HG03280 (cell line): ENCODE data around the gene CORO6.

ENCODE experiments used
- ATAC-seq: cut with Tn5 transposase; IDR thresholded peaks from one replicate; pipeline ENCODE4 v1.9.1; 2021; ENCODE audit warnings: mild to moderate bottlenecking, moderate library complexity; ENCODE audit not compliant: unreplicated experiment

The CORO6 gene

GRCh38 chr17:29578626-29579485 is 43.9 kb downstream of the CORO6 start:
- ATAC-seq = no peak

- ATAC-seq = no peak
These were observed 45.1 kb downstream of the CORO6 start for GRCh38 chr17:29577385-29578211.

- no peak for ATAC-seq
These were observed 45.7 kb downstream of the CORO6 start for GRCh38 chr17:29577001-29577370.

- no peak for ATAC-seq
These were observed 46.3 kb downstream of the CORO6 start for GRCh38 chr17:29576214-29577000.

- ATAC-seq = no peak
These were observed 47.0 kb downstream of the CORO6 start for GRCh38 chr17:29575511-29576213.

GRCh38 chr17:29574732-29575510 is 47.8 kb downstream of the CORO6 start:
- ATAC-seq = no peak

- no peak for ATAC-seq
These were observed 48.6 kb downstream of the CORO6 start for GRCh38 chr17:29573871-29574731.

GRCh38 chr17:29573558-29573869 is 49.2 kb downstream of the CORO6 start:
- ATAC-seq = no peak

GRCh38 chr17:29572691-29573557 is 49.8 kb downstream of the CORO6 start:
- ATAC-seq = no peak

- ATAC-seq = no peak
These were observed 50.6 kb downstream of the CORO6 start for GRCh38 chr17:29571883-29572681.

GRCh38 chr17:29571486-29571882 is 51.2 kb downstream of the CORO6 start:
- ATAC-seq = no peak

GRCh38 chr17:29570521-29570920 is 52.2 kb downstream of the CORO6 start:
- ATAC-seq = no peak

- no peak for ATAC-seq
These were observed 53.3 kb downstream of the CORO6 start for GRCh38 chr17:29569245-29569950.

- peak; percentile 45 for ATAC-seq
These were observed 54.1 kb downstream of the CORO6 start, which contains the start of gene TP53I13 for GRCh38 chr17:29568331-29569244. Gene TP53I13 (plus strand): TSS chr17:29568701. CDS start chr17:29568759, 58 bp downstream.

- ATAC-seq = peak; percentile 32
These were observed 55.0 kb downstream of the CORO6 start for GRCh38 chr17:29567554-29568330.
